22Rv1 (cell line): ENCODE results near the gene CNTN3.

Source experiments
- H3K27ac ChIP-seq: fragments of 450-650 bp; 2 replicates; pipeline ENCODE4 v1.5.1; 2017
- ZFX ChIP-seq: fragments of 450-650 bp; IDR thresholded peaks from 2 replicates; pipeline ENCODE4 v1.6.1; 2017; ENCODE audit warnings: antibody characterized with exemption, borderline replicate concordance
- TF ChIP-seq, protein P1 (sequence below): fragments of 450-650 bp; IDR thresholded peaks from 2 replicates; pipeline ENCODE4 v1.5.1; 2017; ENCODE audit warnings: mild to moderate bottlenecking

Gene CNTN3

DNA sequence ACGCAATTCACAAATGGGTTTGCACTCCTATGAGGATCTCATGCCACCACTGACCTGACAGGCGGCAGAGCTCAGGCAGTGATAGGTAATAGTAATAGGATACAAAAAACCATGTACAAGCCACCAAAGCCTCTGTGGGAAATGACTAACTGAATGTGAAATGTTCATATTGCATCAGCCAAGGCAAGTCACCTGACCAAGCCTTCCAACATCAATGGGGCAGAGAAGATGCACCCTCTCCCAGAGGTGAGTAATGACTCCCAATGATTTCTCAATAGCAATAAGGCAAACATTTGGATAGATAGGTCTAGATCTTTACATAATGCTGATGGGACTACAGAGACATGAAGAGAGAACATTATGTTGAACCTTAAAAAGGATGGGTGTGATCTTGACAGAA, 14.9 kb downstream of the CNTN3 start:
- no peak overlapping the region for H3K27ac ChIP-seq
- no peak for TF ChIP-seq ZFX
- TF ChIP-seq, protein P1, sequence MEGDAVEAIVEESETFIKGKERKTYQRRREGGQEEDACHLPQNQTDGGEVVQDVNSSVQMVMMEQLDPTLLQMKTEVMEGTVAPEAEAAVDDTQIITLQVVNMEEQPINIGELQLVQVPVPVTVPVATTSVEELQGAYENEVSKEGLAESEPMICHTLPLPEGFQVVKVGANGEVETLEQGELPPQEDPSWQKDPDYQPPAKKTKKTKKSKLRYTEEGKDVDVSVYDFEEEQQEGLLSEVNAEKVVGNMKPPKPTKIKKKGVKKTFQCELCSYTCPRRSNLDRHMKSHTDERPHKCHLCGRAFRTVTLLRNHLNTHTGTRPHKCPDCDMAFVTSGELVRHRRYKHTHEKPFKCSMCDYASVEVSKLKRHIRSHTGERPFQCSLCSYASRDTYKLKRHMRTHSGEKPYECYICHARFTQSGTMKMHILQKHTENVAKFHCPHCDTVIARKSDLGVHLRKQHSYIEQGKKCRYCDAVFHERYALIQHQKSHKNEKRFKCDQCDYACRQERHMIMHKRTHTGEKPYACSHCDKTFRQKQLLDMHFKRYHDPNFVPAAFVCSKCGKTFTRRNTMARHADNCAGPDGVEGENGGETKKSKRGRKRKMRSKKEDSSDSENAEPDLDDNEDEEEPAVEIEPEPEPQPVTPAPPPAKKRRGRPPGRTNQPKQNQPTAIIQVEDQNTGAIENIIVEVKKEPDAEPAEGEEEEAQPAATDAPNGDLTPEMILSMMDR, result no peak

DNA sequence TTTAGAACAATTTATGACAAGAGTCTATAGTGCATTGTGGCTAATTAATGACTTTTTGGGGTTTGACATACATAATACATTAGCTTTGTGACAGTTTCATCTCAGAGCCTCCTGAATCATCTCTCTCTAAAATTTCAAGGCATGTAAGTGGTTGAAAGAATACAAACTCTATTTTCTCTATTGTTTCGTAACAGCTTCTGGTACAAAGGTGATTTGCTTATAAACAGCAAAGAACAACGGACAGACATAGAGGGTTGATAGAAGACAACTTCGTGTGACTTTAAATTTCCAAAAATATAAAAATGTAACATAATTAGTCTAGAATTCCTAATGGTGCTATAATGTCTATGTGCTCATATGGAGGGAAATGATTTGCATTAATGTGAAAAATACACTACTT, 21.3 kb downstream of the CNTN3 start:
- H3K27ac ChIP-seq, result no peak overlapping the region
- no peak for TF ChIP-seq ZFX
- TF ChIP-seq, protein P1, result no peak

DNA sequence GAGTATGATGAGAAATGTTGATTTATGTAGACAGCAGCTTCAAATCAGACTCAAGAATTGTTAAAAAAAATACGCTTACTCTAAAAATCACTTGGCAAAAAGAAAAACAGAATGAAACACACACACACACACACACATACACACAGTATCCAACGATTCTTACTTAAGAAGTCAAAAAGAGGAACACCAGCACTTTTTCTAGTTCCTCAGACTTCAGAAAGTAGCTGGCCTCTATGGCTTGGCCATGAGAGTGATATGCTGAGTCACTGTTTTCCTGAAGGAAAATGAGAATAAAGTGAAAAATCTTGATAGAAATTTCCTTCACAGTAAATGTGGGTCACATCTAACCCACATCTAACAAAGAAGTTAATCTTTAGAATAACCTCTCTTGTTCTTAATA, 22.1 kb downstream of the CNTN3 start:
- TF ChIP-seq, protein P1, result no peak
- TF ChIP-seq ZFX, result no peak
- no peak overlapping the region for H3K27ac ChIP-seq

DNA sequence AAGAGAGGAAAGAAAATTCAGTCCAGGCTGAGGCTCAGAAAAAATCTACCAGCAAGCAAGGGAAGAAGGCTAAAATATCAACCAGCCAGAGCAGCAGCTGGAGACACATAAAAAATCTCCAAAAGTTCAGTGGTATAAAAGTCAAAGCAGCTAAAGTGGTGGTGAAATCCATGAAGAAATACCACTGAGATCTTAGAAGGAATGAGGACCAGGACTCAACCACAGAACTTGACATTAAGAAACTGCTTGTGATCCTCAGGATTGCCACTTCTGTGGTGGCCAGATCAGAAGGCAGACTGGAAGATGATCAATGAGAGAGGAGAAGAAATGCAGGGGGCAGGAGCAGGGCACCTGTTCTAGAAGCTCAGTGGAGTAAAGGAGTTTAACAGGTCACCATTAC, 22.5 kb downstream of the CNTN3 start:
- no peak for TF ChIP-seq ZFX
- TF ChIP-seq, protein P1, result no peak
- no peak overlapping the region for H3K27ac ChIP-seq

DNA sequence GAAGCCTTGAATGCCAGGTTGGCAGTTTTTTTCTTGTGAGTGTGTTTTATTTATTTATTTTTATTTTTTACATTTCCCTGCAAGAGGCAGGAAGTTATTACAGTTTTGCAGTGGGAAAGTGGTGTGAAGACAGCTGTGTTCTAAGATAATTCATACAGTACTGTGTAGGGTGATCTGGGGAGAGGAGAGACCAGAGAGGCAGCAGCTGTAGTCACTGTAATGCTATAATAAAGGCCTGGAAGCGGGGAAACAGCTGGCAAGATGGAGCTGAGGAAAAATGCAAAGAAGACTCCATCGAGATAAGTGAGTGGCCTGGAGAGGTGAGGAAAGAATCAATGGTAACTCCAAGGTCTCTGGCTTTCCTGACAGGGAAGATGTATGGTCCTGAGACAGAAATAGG, 23.1 kb downstream of the CNTN3 start:
- TF ChIP-seq, protein P1, result no peak
- TF ChIP-seq ZFX, result no peak
- no peak overlapping the region for H3K27ac ChIP-seq

DNA sequence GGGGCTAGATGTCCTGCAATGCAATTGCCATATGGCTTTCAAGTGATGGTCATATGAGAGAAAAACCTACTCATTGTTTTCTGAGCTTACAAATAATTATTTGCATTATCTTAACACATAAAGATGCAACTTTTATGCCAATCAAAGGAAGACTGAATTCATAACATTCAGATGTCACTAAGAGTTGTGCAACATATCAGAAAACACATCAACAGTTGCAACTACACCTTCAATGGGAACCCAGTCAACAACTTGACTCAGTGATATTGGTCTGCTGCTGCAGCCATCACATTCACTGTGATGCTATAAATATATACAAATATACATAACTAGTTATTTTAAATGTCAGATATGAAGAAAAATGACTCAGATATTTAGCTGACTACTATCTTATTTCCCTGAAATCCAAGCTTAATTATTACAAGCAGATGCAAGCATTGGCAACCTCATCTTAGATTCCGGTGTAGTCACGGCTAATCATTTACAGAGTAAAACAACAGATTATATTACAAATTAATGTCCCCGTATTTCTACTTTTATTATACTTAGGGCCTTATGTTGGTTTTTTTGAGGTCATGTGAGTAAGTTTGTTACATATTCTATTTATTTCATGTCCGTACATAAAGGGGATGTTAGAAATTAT, 23.7 kb downstream of the CNTN3 start:
- no peak for TF ChIP-seq ZFX
- H3K27ac ChIP-seq, result no peak overlapping the region

DNA sequence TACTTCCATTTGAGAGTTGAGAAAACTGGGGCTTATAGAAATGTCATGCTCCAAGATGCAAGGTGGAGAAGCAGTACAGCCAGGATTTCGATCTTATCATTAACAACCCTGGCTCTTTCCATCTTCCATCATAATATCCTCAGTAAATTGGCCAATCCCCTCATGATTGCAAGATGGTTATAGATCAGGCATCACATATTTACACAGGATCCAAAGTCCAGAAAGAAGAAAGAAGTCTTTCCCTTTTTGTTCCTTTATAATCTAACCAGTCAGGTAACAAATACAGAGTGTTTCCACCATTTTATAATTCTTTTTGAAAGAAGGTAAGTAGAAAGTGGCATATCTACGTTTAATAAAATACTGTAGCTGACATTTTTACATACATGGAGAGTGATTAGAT, 29.7 kb downstream of the CNTN3 start:
- no peak overlapping the region for H3K27ac ChIP-seq
- TF ChIP-seq, protein P1, result no peak
- no peak for TF ChIP-seq ZFX

DNA sequence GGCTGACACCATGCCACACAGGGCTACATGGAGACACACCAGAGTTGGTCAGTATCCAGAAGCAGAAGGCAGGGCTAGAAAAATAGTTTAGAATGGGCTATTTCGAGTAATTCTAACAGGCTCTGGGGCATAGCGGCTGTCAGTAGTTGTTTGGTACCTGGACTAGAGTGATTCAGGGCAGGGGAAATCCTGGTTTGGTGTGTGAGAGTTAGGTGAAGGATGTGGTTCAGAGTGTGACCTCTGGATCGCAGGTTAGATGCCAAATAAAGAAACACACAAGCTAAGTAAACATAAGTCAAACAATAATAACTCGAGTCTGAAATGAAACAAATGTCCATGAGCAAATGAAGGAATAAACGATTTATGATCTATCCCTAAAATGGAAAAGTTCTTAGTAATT, 31.5 kb downstream of the CNTN3 start:
- no peak overlapping the region for H3K27ac ChIP-seq
- TF ChIP-seq, protein P1, result no peak
- no peak for TF ChIP-seq ZFX
